ENCODE results near the gene SMOC2.

DNA sequence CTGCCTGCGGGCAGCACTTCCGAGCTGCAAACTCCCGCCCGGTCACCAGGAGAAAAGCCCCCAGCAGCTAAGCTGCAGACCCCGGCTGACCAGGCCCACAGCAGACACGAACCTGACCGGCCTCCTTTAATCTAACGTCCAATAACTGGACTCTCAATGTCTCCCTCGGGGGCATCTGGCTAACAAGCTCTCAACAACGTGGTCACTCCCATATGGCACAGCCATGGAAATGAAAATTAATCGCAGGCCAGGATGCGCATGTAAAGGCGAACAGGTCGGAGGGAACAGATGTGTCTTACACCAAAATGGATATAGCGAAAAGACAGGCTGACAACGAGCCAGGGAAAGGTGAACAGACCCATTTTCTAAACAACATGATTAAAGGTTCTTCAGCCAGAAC lies 44.4 kb upstream of the SMOC2 start:
- TF ChIP-seq, protein P1, sequence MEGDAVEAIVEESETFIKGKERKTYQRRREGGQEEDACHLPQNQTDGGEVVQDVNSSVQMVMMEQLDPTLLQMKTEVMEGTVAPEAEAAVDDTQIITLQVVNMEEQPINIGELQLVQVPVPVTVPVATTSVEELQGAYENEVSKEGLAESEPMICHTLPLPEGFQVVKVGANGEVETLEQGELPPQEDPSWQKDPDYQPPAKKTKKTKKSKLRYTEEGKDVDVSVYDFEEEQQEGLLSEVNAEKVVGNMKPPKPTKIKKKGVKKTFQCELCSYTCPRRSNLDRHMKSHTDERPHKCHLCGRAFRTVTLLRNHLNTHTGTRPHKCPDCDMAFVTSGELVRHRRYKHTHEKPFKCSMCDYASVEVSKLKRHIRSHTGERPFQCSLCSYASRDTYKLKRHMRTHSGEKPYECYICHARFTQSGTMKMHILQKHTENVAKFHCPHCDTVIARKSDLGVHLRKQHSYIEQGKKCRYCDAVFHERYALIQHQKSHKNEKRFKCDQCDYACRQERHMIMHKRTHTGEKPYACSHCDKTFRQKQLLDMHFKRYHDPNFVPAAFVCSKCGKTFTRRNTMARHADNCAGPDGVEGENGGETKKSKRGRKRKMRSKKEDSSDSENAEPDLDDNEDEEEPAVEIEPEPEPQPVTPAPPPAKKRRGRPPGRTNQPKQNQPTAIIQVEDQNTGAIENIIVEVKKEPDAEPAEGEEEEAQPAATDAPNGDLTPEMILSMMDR (IDR thresholded peaks at IDR 0.05) = no peak
- no peak for TF ChIP-seq POLR2A (IDR thresholded peaks at IDR 0.05)

All from Peyer's patch (tissue), 4 donors.